ENCODE measurements around the gene ADA.

The ADA gene

DNA sequence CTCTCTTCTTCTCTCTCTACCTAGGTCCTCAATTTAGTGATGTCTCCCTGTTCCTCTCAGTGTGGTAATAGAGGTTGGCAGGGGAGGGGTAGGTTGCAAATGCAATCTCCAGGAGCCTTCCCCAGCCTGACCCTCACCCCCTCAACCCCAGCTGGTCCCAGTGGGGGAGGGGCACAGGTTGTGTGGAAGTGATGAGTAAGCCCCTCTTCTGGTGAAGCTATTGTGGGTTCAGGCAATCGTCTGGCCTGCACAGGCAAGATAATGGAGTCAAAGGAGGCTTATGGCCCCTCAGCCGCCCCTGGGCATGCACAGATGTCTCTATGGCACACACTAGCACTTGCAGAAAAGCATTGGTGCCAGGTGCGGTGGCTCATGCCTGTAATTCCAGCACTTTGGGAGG is 10.8 kb upstream of the ADA start:
- TF ChIP-seq, protein P1, sequence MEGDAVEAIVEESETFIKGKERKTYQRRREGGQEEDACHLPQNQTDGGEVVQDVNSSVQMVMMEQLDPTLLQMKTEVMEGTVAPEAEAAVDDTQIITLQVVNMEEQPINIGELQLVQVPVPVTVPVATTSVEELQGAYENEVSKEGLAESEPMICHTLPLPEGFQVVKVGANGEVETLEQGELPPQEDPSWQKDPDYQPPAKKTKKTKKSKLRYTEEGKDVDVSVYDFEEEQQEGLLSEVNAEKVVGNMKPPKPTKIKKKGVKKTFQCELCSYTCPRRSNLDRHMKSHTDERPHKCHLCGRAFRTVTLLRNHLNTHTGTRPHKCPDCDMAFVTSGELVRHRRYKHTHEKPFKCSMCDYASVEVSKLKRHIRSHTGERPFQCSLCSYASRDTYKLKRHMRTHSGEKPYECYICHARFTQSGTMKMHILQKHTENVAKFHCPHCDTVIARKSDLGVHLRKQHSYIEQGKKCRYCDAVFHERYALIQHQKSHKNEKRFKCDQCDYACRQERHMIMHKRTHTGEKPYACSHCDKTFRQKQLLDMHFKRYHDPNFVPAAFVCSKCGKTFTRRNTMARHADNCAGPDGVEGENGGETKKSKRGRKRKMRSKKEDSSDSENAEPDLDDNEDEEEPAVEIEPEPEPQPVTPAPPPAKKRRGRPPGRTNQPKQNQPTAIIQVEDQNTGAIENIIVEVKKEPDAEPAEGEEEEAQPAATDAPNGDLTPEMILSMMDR (IDR thresholded peaks at IDR 0.05), result no peak

DNA sequence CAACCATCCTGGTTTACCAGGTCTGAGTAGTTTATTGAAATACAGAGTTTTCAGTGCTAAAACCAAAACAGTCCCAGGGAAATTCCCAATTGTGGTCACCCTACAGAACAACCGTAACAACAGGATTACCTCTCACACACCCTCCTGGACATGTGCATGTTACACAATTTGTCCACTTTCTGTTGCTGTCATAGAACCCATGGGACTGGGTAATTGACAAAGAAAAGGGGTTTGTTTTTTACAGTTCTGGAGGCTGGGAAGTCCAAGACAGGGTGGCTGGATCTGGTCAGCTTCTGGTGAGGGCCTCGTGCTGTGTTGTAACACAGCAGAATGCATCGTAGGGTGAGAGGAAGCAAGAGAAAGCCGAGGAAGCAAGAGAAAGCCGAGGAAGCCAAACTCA is 9.1 kb upstream of the ADA start:
- TF ChIP-seq, protein P1 (IDR thresholded peaks at IDR 0.05), result no peak

DNA sequence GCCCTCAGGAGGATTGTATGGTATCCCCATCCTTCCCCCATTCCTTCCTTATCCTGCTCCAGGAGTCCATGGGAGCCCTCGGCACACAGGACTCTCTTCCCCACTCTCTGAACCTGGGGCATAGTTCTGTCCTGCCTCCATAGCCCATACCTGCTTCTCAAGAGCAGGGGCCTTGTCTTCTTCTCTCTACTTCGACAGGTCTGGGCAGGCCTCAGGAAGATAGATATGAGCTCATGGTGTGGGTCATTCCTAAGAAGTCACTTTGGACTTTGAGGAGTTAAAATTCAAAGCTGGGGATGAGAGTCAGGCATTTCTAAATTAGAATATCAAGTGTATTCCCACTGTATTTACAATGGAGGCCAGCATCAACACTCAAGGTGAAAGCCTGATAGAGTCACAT is 8.4 kb upstream of the ADA start:
- TF ChIP-seq, protein P1 (IDR thresholded peaks at IDR 0.05), result no peak

DNA sequence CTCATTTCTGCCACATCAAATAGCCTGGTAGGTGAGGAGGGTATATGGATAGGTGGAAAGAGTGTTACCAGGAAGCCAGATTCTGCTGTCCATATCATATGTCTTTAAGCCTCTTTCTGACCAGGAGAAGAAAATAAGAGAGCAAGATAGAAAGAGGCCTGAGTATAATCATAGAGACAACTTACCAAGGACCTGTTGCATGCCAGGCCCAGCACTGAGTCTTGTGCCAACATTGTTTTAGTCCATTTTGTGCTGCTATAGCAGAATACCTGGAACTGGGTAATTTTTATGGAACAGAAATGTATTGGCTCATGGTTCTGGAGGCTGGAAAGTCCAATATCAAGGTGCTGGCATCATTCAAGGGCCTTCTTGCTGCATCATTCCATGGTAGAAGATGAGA is 7.3 kb upstream of the ADA start:
- TF ChIP-seq, protein P1 (IDR thresholded peaks at IDR 0.05), result no peak

DNA sequence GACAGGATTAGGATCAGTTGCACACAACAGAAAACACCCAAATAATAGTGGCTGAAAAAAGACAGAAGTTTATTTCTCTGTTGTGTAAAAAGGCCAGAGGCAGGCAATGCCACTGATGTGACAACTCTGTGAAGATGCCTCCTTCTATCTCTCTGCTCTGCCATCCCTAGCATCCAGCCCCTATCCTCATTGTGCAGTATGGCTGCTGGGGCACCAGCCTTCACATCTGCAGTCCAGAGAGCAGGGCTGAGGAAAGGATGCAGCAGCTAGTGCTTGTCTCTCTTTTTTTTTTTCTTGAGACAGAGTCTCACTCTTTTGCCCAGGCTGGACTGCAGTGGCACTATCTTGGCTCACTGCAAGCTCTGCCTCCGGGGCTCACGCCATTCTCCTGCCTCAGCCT is 6.4 kb upstream of the ADA start:
- TF ChIP-seq, protein P1 (IDR thresholded peaks at IDR 0.05), result no peak

DNA sequence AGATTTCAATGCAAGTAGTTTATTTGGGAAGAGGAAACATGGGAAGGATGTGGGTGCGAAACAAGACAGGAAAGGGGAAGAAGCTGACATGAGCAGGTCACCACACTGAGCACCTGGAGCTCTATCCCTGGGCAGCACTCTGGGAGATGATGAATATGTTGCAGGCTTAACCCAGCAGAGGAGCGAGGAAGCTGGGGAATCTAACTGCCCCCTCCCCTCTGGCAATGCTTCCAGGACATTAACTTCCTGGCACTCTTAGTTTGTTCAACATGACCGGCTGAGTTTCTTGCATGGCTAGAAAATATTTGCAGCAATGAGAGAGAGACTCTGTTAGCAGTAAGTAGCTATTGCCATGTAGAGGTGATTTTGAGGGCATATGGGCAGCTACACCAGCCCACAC is 4.9 kb upstream of the ADA start:
- TF ChIP-seq, protein P1 (IDR thresholded peaks at IDR 0.05), result no peak

DNA sequence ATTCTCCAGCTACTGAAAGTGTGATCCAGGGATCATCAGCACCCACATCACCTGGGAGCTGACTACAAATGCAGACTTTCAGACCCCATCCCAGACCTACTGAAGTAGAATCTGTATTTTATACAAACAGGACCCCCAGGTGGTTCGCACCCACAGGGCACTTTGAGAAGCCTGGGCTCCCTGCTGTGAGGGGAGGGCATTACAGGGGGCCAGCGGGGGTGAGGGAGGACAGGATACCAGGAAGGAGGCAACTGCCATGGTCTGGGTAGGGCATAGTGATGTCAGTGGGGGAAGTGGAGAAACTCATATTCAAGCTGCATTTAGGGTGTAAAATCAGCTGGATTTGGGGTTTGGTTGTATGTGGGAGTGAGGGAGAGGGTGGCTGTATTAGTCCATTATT is 2.0 kb upstream of the ADA start:
- TF ChIP-seq, protein P1 (IDR thresholded peaks at IDR 0.05), result no peak

DNA sequence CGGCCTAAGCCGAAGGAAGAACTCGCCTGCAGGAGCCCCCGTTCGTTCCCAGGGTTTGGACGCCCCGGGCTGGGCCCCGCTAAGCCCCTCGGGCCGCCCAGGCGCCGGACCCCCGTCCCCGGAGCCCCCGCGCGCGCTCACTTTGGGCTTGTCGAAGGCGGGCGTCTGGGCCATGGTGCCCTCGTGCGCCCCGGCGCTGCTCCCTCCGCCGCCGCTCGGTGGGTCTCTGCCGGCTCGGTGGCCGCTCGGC is 140 bp downstream of the ADA start:
- TF ChIP-seq, protein P1 (IDR thresholded peaks at IDR 0.05), result no peak
